K562 (cell line): ENCODE data around the gene ALOX5. TPM values are rescaled to one million over a fixed set of nuclear protein-coding genes. Genes with fewer than 3 reads are reported as not detected.

ENCODE experiments used
- ATAC-seq: fragments of 200-7000 bp; cut with Tn5 transposase; 3 replicates; pipeline ENCODE4 v1.9.1; 2020; ENCODE audit warnings: moderate library complexity
- BruUV-seq: library from RNA; stranded (reverse); fragments of 400-500 nt; replicated peaks from 2 replicates; lab custom pipeline; 2021; lab: Mats Ljungman, UMichigan
- CTCF ChIA-PET: fragments of 300-600 bp; formaldehyde crosslinking; extraction: SDS; loops from one replicate; lab custom pipeline; 2021; ENCODE audit warnings: low intra/inter-chr PET ratio; lab: Yijun Ruan, JAX
- POLR2A ChIA-PET: fragments of 300-600, 350-650 bp; sonication (Branson Sonifier 250); formaldehyde crosslinking; extraction: SDS; loops from one replicate; lab custom pipeline; 2021; ENCODE audit warnings: antibody characterized with exemption, inconsistent platforms; lab: Yijun Ruan, JAX
- DNase-seq, 4 experiments: peaks; one replicate each; pipeline versions ENCODE4 v3.0.0 to v3.0.0-alpha.2; 2011 to 2018; ENCODE audit warnings: low spot score in 3 of 4, mixed read lengths in 3 of 4; ENCODE audit errors: extremely low read depth in 1 of 4
- FAIRE-seq: peaks from 2 replicates; lab custom pipeline; 2011; peaks lifted over from hg19 to GRCh38; lab: Jason Lieb, UNC
- H2AFZ ChIP-seq: 2 replicates; pipeline ENCODE4 v1.6.0; 2011; ENCODE audit warnings: low read depth, low read length, control low read depth, inconsistent platforms
- H3K27ac ChIP-seq: fragments of 200-600 bp; 3 replicates; pipeline ENCODE4 v1.8.0; 2011; ENCODE audit warnings: low read depth, mild to moderate bottlenecking, control low read depth, inconsistent platforms, low read length, moderate library complexity, mixed read lengths; ENCODE audit errors: extremely low read depth
- H3K27me3 ChIP-seq, 2 experiments: fragments of 300-600 bp in 1 of 2; 2 replicates in 1 of 2; 3 replicates in 1 of 2; pipeline versions ENCODE4 v1.6.0 to v1.8.0; 2011; ENCODE audit warnings: inconsistent platforms in 2 of 2, low read length in 2 of 2, mild to moderate bottlenecking in 1 of 2, mixed read lengths in 1 of 2, moderate library complexity in 1 of 2; ENCODE audit not compliant: control insufficient read depth in 2 of 2, insufficient read depth in 2 of 2
- H3K36me3 ChIP-seq: fragments of 300-600 bp; 3 replicates; pipeline ENCODE4 v1.8.0; 2011; ENCODE audit warnings: mild to moderate bottlenecking, low read length, inconsistent platforms; ENCODE audit not compliant: control insufficient read depth, insufficient read depth
- H3K4me1 ChIP-seq, 2 experiments: fragments of 200-600 bp in 1 of 2; replicated peaks in 1 of 2; 2 replicates in 1 of 2; 3 replicates in 1 of 2; pipeline versions ENCODE4 v1.5.1 to v1.8.0; 2011; ENCODE audit warnings: inconsistent platforms in 2 of 2, low read length in 2 of 2, mild to moderate bottlenecking in 1 of 2, mixed read lengths in 1 of 2, moderate library complexity in 1 of 2; ENCODE audit not compliant: control insufficient read depth in 2 of 2, insufficient read depth in 2 of 2
- H3K4me2 ChIP-seq: 2 replicates; pipeline ENCODE4 v1.6.1; 2011; ENCODE audit warnings: low read length, control low read depth, inconsistent platforms, mixed read lengths; ENCODE audit not compliant: insufficient read depth
- H3K4me3 ChIP-seq: fragments of 200-600 bp; sonication (generic), shearing (Covaris generic); 2 replicates; pipeline ENCODE4 v1.5.1; 2016; ENCODE audit warnings: control low read depth, inconsistent platforms
- H3K79me2 ChIP-seq: fragments of 200-600 bp; 3 replicates; pipeline ENCODE4 v1.8.0; 2011; ENCODE audit warnings: low read length, inconsistent platforms; ENCODE audit not compliant: control insufficient read depth, insufficient read depth
- H3K9ac ChIP-seq, 2 experiments: 2 replicates each; pipeline versions ENCODE4 v1.6.0 to v1.6.1; 2011; ENCODE audit warnings: low read depth in 2 of 2, low read length in 2 of 2, control low read depth in 1 of 2, inconsistent platforms in 1 of 2, mild to moderate bottlenecking in 1 of 2, mixed read lengths in 1 of 2; ENCODE audit not compliant: insufficient read depth in 1 of 2
- H3K9me1 ChIP-seq: one replicate; pipeline ENCODE4 v1.6.0; 2011; ENCODE audit warnings: inconsistent platforms, mild to moderate bottlenecking, low read length, moderate library complexity; ENCODE audit not compliant: control insufficient read depth, insufficient read depth
- H3K9me3 ChIP-seq: replicated peaks from 2 replicates; pipeline ENCODE4 v1.5.1; 2011; ENCODE audit warnings: low read depth, low read length, inconsistent platforms; ENCODE audit not compliant: control insufficient read depth, insufficient read depth
- H4K20me1 ChIP-seq: replicated peaks from 2 replicates; pipeline ENCODE4 v1.6.1; 2011; ENCODE audit warnings: low read length, inconsistent platforms, mixed read lengths; ENCODE audit not compliant: control insufficient read depth, insufficient read depth
- BMI1 ChIP-seq: fragments of 150-350 bp; IDR thresholded peaks from 2 replicates; pipeline ENCODE4 v1.6.1; 2014; ENCODE audit warnings: low read length
- E2F3 ChIP-seq: fragments of 250-450 bp; sonication (Bioruptor Pico); IDR thresholded peaks from 2 replicates; pipeline ENCODE4 v1.4.0; 2020; ENCODE audit warnings: mild to moderate bottlenecking
- ELF4 ChIP-seq: fragments of 450-650 bp; formaldehyde crosslinking; IDR thresholded peaks from 2 replicates; pipeline ENCODE4 v1.4.0; 2022; ENCODE audit warnings: missing genetic modification characterization
- EP400 ChIP-seq: fragments of 450-650 bp; IDR thresholded peaks from 2 replicates; pipeline ENCODE4 v1.6.1; 2017; ENCODE audit warnings: antibody characterized with exemption, mild to moderate bottlenecking, moderate library complexity
- GABPA ChIP-seq: fragments of 200-800 bp; sonication (Bioruptor generic); conservative IDR thresholded peaks from 2 replicates; pipeline ENCODE4 v1.6.1; 2016; ENCODE audit warnings: low read depth, missing genetic modification characterization, missing compliant biosample characterization
- GABPB1 ChIP-seq: sonication (generic); formaldehyde crosslinking; IDR thresholded peaks from 2 replicates; pipeline ENCODE4 v1.8.0; 2022; ENCODE audit warnings: mild to moderate bottlenecking, missing genetic modification reagents
- KLF13 ChIP-seq: fragments of 450-650 bp; IDR thresholded peaks from 2 replicates; pipeline ENCODE4 v1.6.1; 2016; ENCODE audit warnings: missing genetic modification characterization, low read depth, mild to moderate bottlenecking, missing compliant biosample characterization, moderate library complexity, borderline replicate concordance
- MEF2A ChIP-seq: IDR thresholded peaks from 2 replicates; pipeline ENCODE4 v1.6.1; 2011; ENCODE audit warnings: low read depth, mild to moderate bottlenecking, low read length, moderate library complexity; ENCODE audit not compliant: control insufficient read depth
- MLX ChIP-seq, 2 experiments: fragments of 450-650 bp in 1 of 2; sonication (generic) in 1 of 2; formaldehyde crosslinking; conservative IDR thresholded peaks; 2 replicates each; pipeline versions ENCODE4 v1.4.0 to v1.8.1; 2020 to 2022; ENCODE audit warnings: mild to moderate bottlenecking in 1 of 2, missing genetic modification reagents in 1 of 2
- NCOA2 ChIP-seq, 2 experiments: fragments of 450-650 bp; IDR thresholded peaks; 2 replicates each; pipeline ENCODE4 v1.6.1; 2018; ENCODE audit warnings: mild to moderate bottlenecking in 2 of 2, moderate library complexity in 1 of 2; ENCODE audit not compliant: partially characterized antibody in 2 of 2
- THRB ChIP-seq: fragments of 450-650 bp; formaldehyde crosslinking; conservative IDR thresholded peaks from 2 replicates; pipeline ENCODE4 v1.4.0; 2022; ENCODE audit warnings: mild to moderate bottlenecking, missing genetic modification characterization
- USF1 ChIP-seq: sonication (generic); formaldehyde crosslinking; IDR thresholded peaks from 2 replicates; pipeline ENCODE4 v1.9.0; 2022; ENCODE audit warnings: mild to moderate bottlenecking, missing genetic modification reagents
- ZBED1 ChIP-seq: IDR thresholded peaks from 2 replicates; pipeline ENCODE4 v1.6.1; 2014
- ZBTB2 ChIP-seq: fragments of 450-650 bp; IDR thresholded peaks from 2 replicates; pipeline ENCODE4 v1.6.1; 2016; ENCODE audit warnings: antibody characterized with exemption
- ZBTB8A ChIP-seq: fragments of 450-650 bp; IDR thresholded peaks from 2 replicates; pipeline ENCODE4 v1.6.1; 2018; ENCODE audit warnings: mild to moderate bottlenecking, moderate library complexity; ENCODE audit not compliant: partially characterized antibody
- WGBS: fragments of 100-300 bp; shearing (Covaris generic); methylation state at CpG from one replicate; pipeline ENCODE4 v1.1.6; 2016; ENCODE audit warnings: low coverage, mixed read lengths; ENCODE audit not compliant: insufficient coverage; ENCODE audit errors: missing lambda C conversion rate; 5-methylcytosine and 5-hydroxymethylcytosine counted together
- in situ Hi-C: fragments of 300-500 bp; cut with MboI; formaldehyde crosslinking; loops from 4 replicates; pipeline ENCODE4 v1.15.0; 2018; ENCODE audit warnings: inconsistent platforms, mixed read lengths
- intact Hi-C: fragments of 100-400 bp; cut with micrococcal nuclease; formaldehyde crosslinking; loops from 2 replicates; pipeline ENCODE4 v1.14.2; 2022
- polyA plus RNA-seq, 8 experiments: library from polyadenylated mRNA; depleted of rRNA in 4 of 8; stranded (reverse) in 5 of 8; unstranded in 3 of 8; fragments of >200 nt; fragmentation: Nextera tagmentation in 2 of 8; fragmentation: Illumina TruSeq in 1 of 8; extraction: Ambion mirVana in 2 of 8; extraction: Trizol in 1 of 8; gene quantifications; 2 replicates each; pipeline versions ENCODE4 v1.2.1 to v1.2.3, GENCODE V29; 2011 to 2014; ENCODE audit warnings: inconsistent platforms in 1 of 8, missing spikeins in 1 of 8
- total RNA-seq, 7 experiments: library from RNA; depleted of rRNA in 6 of 7; stranded (reverse); fragments of >200 nt in 6 of 7; fragmentation: Illumina TruSeq in 2 of 7; extraction: Trizol in 2 of 7; gene quantifications; 2 replicates each; pipeline versions ENCODE4 v1.2.1 to v1.2.3, GENCODE V29; 2011 to 2021; ENCODE audit warnings: low replicate concordance in 1 of 7

The ALOX5 gene
- total and polyA plus RNA-seq, 9 of the 15 experiments (the other 6 are each of a cell fraction or from before 2014, with no cell fraction given): 0.10 to 2.4 (median 1.4) TPM

- H3K9ac ChIP-seq: no peak overlapping the region
- no peak overlapping the region for H3K27ac ChIP-seq
- ATAC-seq (no peak), DNase-seq (no peak), FAIRE-seq (no peak)
- in situ Hi-C loops: no loop called here
- WGBS: 33% methylated on average over 15 of the region's 15 CpGs
- intact Hi-C loops: no loop called here
- H3K9me1 ChIP-seq: no peaks in the 10 kb centered on the region
- no peak for TF ChIP-seq GABPB1
- no peak for TF ChIP-seq GABPA (tag)
- no peak for TF ChIP-seq MEF2A
- TF ChIP-seq NCOA2 (IDR thresholded peaks at IDR 0.05; ENCODE audit: partially characterized antibody in 2 of 2): no peak
- no peak for TF ChIP-seq THRB (CRISPR knock-in tag)
- no peak for TF ChIP-seq KLF13 (tag)
- TF ChIP-seq MLX (CRISPR knock-in tag; conservative IDR thresholded peaks at IDR 0.05): no peak
- no peak for TF ChIP-seq ZBED1
- TF ChIP-seq EP400: no peak
- no peak for TF ChIP-seq ZBTB2
- TF ChIP-seq ELF4 (CRISPR knock-in tag): no peak
- TF ChIP-seq USF1 (CRISPR knock-in tag): no peak
- TF ChIP-seq ZBTB8A: no peak
- no peak for TF ChIP-seq BMI1
- TF ChIP-seq E2F3 (CRISPR knock-in tag): no peak
- no peak overlapping the region for H3K4me3 ChIP-seq
- no peaks in the 10 kb centered on the region for H3K36me3 ChIP-seq
- H3K9me3 ChIP-seq: no peaks in the 10 kb centered on the region
- no peak overlapping the region for H3K4me2 ChIP-seq
- no TSS peak for BruUV-seq
- no peak overlapping the region for H2AFZ ChIP-seq
- no peaks in the 10 kb centered on the region for H4K20me1 ChIP-seq
- peaks cover 12 to 18% of the 10 kb centered on the region in 2 experiments; a peak in 4 of 5 replicates for H3K4me1 ChIP-seq
- no peaks in the 10 kb centered on the region for H3K79me2 ChIP-seq
- ChIA-PET POLR2A (interaction anchor here (0.6 to 1.9 kb wide), 3 partner anchors 9 to 1811 kb away, joined by 3 to 8 read pairs (median 3); no protein-coding TSS in a partner anchor), CTCF (no interaction called here)
- peaks cover 2 to 19% of the 10 kb centered on the region in 2 experiments; a peak in 2 of 5 replicates for H3K27me3 ChIP-seq
Measured at GRCh38 chr10:45424668-45425404, 50.8 kb downstream of the ALOX5 start.
